ENCODE data around the gene ATP9B.

The ATP9B gene

GRCh38 chr18:79257480-79257879 is 188.3 kb downstream of the ATP9B start:
- TF ChIP-seq GLIS3 (CRISPR knock-in tag; IDR thresholded peaks at IDR 0.05): no peak
- no peak for TF ChIP-seq ZNF8 (CRISPR knock-in tag; IDR thresholded peaks at IDR 0.05)
- TF ChIP-seq, protein P1, sequence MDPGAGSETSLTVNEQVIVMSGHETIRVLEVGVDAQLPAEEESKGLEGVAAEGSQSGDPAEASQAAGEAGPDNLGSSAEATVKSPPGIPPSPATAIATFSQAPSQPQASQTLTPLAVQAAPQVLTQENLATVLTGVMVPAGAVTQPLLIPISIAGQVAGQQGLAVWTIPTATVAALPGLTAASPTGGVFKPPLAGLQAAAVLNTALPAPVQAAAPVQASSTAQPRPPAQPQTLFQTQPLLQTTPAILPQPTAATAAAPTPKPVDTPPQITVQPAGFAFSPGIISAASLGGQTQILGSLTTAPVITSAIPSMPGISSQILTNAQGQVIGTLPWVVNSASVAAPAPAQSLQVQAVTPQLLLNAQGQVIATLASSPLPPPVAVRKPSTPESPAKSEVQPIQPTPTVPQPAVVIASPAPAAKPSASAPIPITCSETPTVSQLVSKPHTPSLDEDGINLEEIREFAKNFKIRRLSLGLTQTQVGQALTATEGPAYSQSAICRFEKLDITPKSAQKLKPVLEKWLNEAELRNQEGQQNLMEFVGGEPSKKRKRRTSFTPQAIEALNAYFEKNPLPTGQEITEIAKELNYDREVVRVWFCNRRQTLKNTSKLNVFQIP (CRISPR knock-in tag; IDR thresholded peaks at IDR 0.05; ENCODE audit: borderline replicate concordance, low read depth): no peak
- no peak for TF ChIP-seq ISL1 (CRISPR knock-in tag; IDR thresholded peaks at IDR 0.05)
- no peak for TF ChIP-seq SNAI2 (CRISPR knock-in tag; IDR thresholded peaks at IDR 0.05)
- TF ChIP-seq BACH2 (CRISPR knock-in tag; IDR thresholded peaks at IDR 0.05; ENCODE audit: borderline replicate concordance): no peak
- TF ChIP-seq TSHZ2 (CRISPR knock-in tag; IDR thresholded peaks at IDR 0.05): no peak
- no peak for TF ChIP-seq RARB (CRISPR knock-in tag; IDR thresholded peaks at IDR 0.05)
- no peak for TF ChIP-seq ZNF565 (CRISPR knock-in tag; conservative IDR thresholded peaks at IDR 0.05; ENCODE audit: low read depth)
- no peak for TF ChIP-seq ZC3H10 (CRISPR knock-in tag; IDR thresholded peaks at IDR 0.05)
- no peak for TF ChIP-seq PATZ1 (CRISPR knock-in tag; IDR thresholded peaks at IDR 0.05; ENCODE audit: borderline replicate concordance)
- TF ChIP-seq TOX (CRISPR knock-in tag; IDR thresholded peaks at IDR 0.05; ENCODE audit: borderline replicate concordance): no peak
- TF ChIP-seq ZNF70 (CRISPR knock-in tag; IDR thresholded peaks at IDR 0.05): no peak
- TF ChIP-seq ZFP3 (CRISPR knock-in tag; IDR thresholded peaks at IDR 0.05): no peak
- no peak for ATAC-seq

- no peak for ATAC-seq
- no peak for TF ChIP-seq BACH2 (CRISPR knock-in tag; IDR thresholded peaks at IDR 0.05; ENCODE audit: borderline replicate concordance)
- TF ChIP-seq ZFP3 (CRISPR knock-in tag; IDR thresholded peaks at IDR 0.05): no peak
- no peak for TF ChIP-seq ZNF70 (CRISPR knock-in tag; IDR thresholded peaks at IDR 0.05)
- TF ChIP-seq TOX (CRISPR knock-in tag; IDR thresholded peaks at IDR 0.05; ENCODE audit: borderline replicate concordance): no peak
- no peak for TF ChIP-seq RARB (CRISPR knock-in tag; IDR thresholded peaks at IDR 0.05)
- TF ChIP-seq SNAI2 (CRISPR knock-in tag; IDR thresholded peaks at IDR 0.05): no peak
- TF ChIP-seq TSHZ2 (CRISPR knock-in tag; IDR thresholded peaks at IDR 0.05): no peak
- TF ChIP-seq CSRNP3 (CRISPR knock-in tag; IDR thresholded peaks at IDR 0.05): no peak
These were observed 189.3 kb downstream of the ATP9B start for GRCh38 chr18:79258447-79258846.

DNA sequence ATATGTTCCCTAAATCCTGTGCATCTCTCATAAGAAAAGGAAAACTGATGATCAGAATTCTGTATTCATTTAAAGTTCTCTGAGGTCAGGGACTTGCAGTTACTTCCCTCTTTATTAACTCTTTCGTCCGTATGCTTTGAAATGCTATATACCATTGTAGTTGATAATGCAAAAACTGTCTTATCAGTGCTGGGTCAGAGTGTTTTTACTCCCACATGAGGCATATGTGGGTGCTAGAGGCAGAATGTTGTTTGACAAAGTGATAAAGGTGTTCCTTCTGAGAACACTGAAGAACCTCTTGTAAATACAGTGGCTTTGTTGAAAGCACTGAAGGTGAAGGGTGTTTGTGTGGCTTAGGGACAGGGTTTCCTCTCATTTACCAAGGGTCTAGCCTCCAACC is 190.0 kb downstream of the ATP9B start:
- TF ChIP-seq CSRNP3 (CRISPR knock-in tag; IDR thresholded peaks at IDR 0.05): no peak
- no peak for TF ChIP-seq RARB (CRISPR knock-in tag; IDR thresholded peaks at IDR 0.05)
- no peak for TF ChIP-seq PPARA (CRISPR knock-in tag; IDR thresholded peaks at IDR 0.05; ENCODE audit: borderline replicate concordance)
- TF ChIP-seq BACH2 (CRISPR knock-in tag; IDR thresholded peaks at IDR 0.05; ENCODE audit: borderline replicate concordance): no peak
- TF ChIP-seq ISL1 (CRISPR knock-in tag; IDR thresholded peaks at IDR 0.05): no peak
- TF ChIP-seq TCF4 (CRISPR knock-in tag; IDR thresholded peaks at IDR 0.05; ENCODE audit: borderline replicate concordance): no peak
- no peak for TF ChIP-seq ARNTL (CRISPR knock-in tag; IDR thresholded peaks at IDR 0.05; ENCODE audit: borderline replicate concordance, low read depth)
- TF ChIP-seq ESRRG (CRISPR knock-in tag; IDR thresholded peaks at IDR 0.05): no peak
- TF ChIP-seq ZFP30 (CRISPR knock-in tag; IDR thresholded peaks at IDR 0.05): no peak
- TF ChIP-seq ZNF70 (CRISPR knock-in tag; IDR thresholded peaks at IDR 0.05): no peak
- TF ChIP-seq PATZ1 (CRISPR knock-in tag; IDR thresholded peaks at IDR 0.05; ENCODE audit: borderline replicate concordance): no peak
- no peak for TF ChIP-seq CSDC2 (CRISPR knock-in tag; IDR thresholded peaks at IDR 0.05)
- TF ChIP-seq TOX (CRISPR knock-in tag; IDR thresholded peaks at IDR 0.05; ENCODE audit: borderline replicate concordance): no peak
- no peak for TF ChIP-seq ZNF565 (CRISPR knock-in tag; conservative IDR thresholded peaks at IDR 0.05; ENCODE audit: low read depth)
- no peak for TF ChIP-seq OSR1 (CRISPR knock-in tag; IDR thresholded peaks at IDR 0.05)
- ATAC-seq: no peak
